Measurements from ENCODE around the gene KRT32. TPM values are rescaled to one million over a fixed set of nuclear protein-coding genes. Genes with fewer than 3 reads are reported as not detected.

KRT32 gene
- total RNA-seq, 1 donor, result not detected

GRCh38 chr17:41468346-41468745, 1.2 kb upstream of the KRT32 start:
- DNase-seq (ENCODE audit: low read depth), result no peak
- TF ChIP-seq, protein P1, sequence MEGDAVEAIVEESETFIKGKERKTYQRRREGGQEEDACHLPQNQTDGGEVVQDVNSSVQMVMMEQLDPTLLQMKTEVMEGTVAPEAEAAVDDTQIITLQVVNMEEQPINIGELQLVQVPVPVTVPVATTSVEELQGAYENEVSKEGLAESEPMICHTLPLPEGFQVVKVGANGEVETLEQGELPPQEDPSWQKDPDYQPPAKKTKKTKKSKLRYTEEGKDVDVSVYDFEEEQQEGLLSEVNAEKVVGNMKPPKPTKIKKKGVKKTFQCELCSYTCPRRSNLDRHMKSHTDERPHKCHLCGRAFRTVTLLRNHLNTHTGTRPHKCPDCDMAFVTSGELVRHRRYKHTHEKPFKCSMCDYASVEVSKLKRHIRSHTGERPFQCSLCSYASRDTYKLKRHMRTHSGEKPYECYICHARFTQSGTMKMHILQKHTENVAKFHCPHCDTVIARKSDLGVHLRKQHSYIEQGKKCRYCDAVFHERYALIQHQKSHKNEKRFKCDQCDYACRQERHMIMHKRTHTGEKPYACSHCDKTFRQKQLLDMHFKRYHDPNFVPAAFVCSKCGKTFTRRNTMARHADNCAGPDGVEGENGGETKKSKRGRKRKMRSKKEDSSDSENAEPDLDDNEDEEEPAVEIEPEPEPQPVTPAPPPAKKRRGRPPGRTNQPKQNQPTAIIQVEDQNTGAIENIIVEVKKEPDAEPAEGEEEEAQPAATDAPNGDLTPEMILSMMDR (IDR thresholded peaks at IDR 0.05; ENCODE audit: insufficient read depth, low read depth, low read length), result no peak
- H3K4me3 ChIP-seq (ENCODE audit: low read depth, low read length), result no peak overlapping the region

DNA sequence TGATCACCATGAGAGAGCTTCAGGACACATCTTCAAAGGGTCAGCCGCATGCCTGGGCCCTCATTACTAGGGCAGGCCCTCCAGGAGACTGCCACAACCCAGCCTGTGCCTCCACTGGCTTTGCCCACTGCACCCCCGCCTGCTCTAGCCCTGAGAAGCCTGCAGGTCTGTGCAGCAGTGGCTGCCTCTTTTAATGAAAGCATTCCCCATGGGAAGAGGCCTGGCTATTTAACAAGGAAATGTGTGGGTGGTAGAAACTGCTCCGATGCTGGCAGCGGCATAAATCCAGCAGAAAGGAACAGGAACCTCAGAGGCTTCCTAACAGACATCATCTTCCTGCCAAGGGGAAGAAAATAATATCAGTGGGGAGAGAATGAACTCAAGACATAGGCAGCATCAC, 375 bp upstream of the KRT32 start:
- no peak overlapping the region for H3K4me3 ChIP-seq (ENCODE audit: low read depth, low read length)
- TF ChIP-seq, protein P1 (IDR thresholded peaks at IDR 0.05; ENCODE audit: insufficient read depth, low read depth, low read length), result no peak
- DNase-seq (ENCODE audit: low read depth), result no peak

- TF ChIP-seq, protein P1 (IDR thresholded peaks at IDR 0.05; ENCODE audit: insufficient read depth, low read depth, low read length), result no peak
- no peak overlapping the region for H3K4me3 ChIP-seq (ENCODE audit: low read depth, low read length)
- peak; percentile 89 for DNase-seq (ENCODE audit: low read depth)
Measured at GRCh38 chr17:41464682-41465081, 2.5 kb downstream of the KRT32 start.

DNA sequence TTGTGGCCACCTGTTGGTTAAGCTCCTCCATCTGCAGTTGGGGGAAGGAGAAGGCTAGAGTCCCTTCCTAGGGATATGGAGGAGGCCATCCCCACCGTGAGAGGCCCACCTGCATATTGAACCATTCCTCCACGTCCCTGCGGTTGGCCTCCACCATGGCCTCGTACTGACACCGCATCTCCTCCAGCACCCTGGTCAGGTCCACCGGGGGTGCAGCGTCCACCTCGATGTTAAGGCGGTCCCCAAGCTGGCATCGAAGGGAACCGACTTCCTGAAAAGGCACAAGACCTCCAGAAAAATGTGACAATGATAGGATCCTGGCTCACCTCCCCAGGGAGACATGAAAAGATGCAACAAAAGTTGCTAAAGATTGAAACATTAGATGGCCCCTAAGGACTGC, 3.0 kb downstream of the KRT32 start:
- no peak overlapping the region for H3K4me3 ChIP-seq (ENCODE audit: low read depth, low read length)
- no peak for DNase-seq (ENCODE audit: low read depth)
- TF ChIP-seq, protein P1 (IDR thresholded peaks at IDR 0.05; ENCODE audit: insufficient read depth, low read depth, low read length), result no peak

DNA sequence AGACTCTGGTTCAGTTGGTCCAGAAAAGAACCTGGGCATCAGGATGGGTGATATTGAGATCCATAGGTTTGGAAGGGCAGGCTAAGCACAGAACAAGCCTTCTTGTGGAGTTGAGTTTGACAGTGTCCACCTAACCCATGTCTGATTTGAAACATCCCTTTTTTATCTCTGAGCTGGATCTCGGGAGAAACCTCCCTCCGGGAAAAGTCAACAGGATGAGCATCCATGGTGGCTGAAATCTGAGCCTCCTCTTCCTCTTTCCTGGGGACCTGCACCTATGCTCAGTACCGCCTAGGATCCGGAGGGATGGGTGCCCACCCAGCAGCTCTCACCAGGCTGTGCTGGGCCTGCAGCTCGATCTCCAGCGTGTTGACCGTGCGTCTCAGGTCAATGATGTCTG, 3.4 kb downstream of the KRT32 start:
- TF ChIP-seq, protein P1 (IDR thresholded peaks at IDR 0.05; ENCODE audit: insufficient read depth, low read depth, low read length), result no peak
- no peak for DNase-seq (ENCODE audit: low read depth)

GRCh38 chr17:41462705-41463104, 4.5 kb downstream of the KRT32 start:
- TF ChIP-seq, protein P1 (IDR thresholded peaks at IDR 0.05; ENCODE audit: insufficient read depth, low read depth, low read length), result no peak
- no peak overlapping the region for H3K4me3 ChIP-seq (ENCODE audit: low read depth, low read length)
- DNase-seq (ENCODE audit: low read depth), result no peak

More for the DNA sequence above, 3.4 kb downstream of the KRT32 start:
- no peak overlapping the region for H3K4me3 ChIP-seq (ENCODE audit: low read depth, low read length)

DNA sequence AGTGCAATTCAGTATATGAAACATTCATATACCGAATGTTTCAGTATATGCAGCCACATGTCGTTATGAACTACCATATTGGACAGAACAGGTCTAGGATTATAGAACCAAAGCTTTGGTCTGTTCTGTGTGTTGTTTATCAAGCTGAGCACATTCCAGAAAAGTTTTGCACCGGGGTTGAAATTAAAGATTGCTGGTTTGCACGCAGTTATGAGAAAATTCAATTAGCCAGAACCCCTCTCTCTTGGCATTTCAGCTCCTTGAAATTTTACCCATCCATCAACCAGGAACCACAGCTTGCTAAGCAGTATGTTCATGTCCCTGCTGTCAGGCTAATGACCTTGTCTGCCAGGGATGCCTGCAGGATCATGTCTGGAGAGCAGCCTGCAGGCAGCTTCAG, 9.5 kb downstream of the KRT32 start:
- TF ChIP-seq, protein P1 (IDR thresholded peaks at IDR 0.05; ENCODE audit: insufficient read depth, low read depth, low read length), result no peak
- H3K4me3 ChIP-seq (ENCODE audit: low read depth, low read length), result no peak overlapping the region
- DNase-seq (ENCODE audit: low read depth), result no peak

Data from fibroblast of villous mesenchyme (primary cell).